HG02642 (cell line): ENCODE results near the gene TXNIP.

Source experiments
- ATAC-seq: cut with Tn5 transposase; IDR thresholded peaks from one replicate; pipeline ENCODE4 v1.9.1; 2021; ENCODE audit warnings: mild to moderate bottlenecking; ENCODE audit not compliant: unreplicated experiment, poor library complexity

Gene TXNIP

DNA sequence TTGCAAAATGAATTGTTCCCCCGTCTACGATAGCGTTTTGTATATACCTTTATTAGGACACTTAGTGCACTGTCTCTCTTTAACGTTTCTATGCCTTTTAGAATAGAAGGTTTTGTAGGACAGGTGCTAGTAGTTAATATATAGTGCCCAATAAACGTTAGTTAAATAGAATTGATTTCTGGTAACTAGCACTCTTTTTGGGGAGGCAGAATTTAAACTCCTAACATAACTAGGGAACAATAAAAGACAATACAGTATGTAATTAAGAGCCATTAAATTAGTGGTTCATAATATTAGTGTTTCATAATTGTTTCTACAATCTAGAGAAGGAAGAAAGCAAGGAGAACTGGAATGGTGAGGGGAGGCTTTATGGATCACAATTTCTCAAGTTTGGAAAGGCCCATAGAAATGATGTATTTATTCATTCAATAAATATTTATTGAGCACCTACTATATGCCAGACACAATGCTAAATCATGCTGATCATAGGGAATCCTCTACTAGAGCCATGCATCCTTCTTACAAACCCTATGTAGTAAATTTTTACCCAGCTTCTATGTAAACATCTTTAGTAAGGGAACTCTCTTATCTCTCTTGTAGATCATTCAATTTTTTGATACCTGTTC is 31.1 kb downstream of the TXNIP start:
- ATAC-seq: no peak

DNA sequence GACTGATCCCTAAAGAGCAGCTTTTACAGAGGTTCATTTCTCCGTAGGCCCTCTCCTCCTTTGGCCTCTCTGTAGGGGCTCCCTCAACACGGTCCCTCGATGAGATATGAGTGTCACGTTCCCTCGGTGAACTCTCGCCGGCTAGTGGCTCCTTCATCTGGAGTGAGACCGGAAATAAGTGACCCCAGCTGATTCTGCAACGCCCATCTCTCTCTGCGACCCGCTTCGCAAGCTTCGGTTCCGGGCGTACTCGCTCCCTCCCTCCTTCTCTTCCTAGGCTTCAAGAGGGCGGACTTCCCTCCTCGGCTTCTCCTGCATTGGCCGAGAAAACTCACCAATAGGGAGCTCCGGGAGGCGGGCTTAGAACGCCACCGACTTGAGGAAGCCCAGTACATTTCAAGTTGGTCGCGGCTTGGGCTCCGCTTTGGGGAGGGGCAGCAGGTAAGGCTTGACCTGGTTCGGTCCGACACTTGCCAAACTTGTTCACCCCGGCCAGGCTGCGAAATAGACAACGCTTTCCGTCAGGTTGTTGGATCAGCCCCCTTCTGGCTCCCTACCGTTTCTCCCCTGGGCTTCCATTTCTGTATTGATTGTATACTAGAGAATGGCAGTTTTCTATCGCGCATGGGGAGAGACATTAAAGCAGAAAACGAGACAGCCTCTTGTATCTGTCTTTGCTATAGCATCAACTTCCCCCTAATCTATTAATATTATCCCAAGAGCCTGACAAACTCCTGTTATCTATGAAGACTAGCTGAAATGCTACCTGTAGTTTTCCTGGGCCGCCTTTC is 31.9 kb downstream of the TXNIP start, which contains the start of the genes ANKRD34A and POLR3GL:
Gene ANKRD34A, minus strand, starts transcription at position 248 of the 791 bp plus-strand sequence. CDS start 2,816 bp downstream, outside the sequence.
Gene POLR3GL, plus strand, starts transcription at position 363 of the 791 bp plus-strand sequence. CDS start 10,176 bp downstream, outside the sequence.
- peak; percentile 93 for ATAC-seq

DNA sequence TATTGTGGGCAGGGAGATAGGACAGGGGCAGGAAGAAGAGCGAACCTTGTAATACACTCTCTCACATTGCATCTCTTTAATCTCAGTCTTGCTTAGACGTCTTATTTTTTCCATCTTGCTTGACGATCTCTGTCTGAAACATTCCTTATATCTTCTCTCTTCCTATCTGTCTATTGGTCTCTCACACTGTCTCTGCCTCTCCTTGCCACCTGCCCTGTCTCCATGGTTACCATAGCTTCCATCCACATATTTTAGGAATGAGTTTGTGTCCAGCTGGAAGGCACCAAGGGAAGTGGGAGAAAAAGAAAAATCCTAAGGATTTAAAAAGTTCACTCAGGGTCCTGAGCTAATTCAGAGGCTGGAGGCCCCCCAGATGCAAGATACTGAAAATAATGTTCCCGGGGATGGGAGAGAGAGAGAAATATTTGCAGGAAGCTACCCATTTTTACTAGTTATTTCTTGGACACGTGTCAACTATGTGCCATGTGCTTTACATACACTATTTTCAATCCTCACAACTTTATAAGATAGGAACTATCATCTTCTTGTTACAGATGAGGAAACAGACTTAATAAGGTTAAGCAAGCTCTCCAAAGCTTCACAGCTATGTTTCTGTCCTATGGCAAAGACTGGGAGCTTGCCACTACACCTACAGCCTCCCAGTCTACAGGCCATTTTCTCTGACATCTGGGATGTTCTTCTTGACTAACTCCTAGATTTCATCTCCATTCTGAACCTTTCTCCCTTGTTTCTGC is 32.9 kb downstream of the TXNIP start:
- ATAC-seq: no peak

- no peak for ATAC-seq
Measured at GRCh38 chr1:145962157-145963102, 33.9 kb downstream of the TXNIP start.

GRCh38 chr1:145961425-145962156 is 34.8 kb downstream of the TXNIP start:
- no peak for ATAC-seq

DNA sequence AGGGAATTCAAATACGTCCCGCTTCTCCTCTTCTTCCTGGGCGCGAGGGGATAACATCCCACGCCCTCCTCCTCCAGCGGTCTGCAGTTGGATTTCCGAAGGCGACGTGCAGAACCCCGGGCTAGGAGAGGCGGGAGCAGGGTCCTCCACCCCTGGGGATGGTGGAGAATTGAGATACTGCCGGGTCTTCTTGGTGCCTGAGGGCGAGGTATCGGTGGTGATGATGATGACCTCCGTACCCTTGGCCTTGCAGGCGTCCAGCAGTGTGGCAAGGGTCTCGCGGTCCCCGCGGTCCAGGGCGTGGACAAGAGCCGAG is 35.3 kb downstream of the TXNIP start:
- ATAC-seq: no peak

DNA sequence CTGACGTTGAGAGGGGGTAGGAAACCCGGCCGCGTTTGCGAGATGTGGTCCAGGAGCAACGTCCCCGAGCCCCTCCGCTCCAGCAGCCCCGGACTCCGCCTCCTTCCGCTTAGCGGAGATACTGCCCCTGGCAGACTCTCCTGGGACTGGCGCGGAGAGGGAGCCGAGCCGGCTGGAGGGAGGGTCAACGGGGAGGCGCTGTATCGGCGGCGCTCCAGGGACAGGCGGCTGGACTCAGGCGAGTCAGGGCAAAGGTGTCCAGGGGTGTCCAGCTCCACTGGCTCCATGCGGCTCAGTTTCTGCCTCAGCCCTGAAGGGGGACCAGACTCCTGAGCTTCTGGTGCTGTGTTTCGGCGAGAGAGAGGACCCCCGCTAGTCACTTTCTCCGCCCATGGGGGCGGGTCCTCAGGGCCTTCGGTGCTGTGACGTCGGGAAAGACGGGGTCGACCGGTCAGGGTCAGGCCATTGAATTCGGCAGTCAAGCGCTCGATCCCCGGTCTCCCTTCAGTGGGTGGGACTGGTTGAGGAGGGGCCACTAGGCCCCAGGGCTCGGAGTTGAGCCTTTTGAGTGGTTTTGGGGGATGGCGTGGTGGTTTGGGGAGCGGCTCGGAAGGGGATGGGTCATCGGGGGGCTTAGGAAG is 35.8 kb downstream of the TXNIP start:
- ATAC-seq: no peak

DNA sequence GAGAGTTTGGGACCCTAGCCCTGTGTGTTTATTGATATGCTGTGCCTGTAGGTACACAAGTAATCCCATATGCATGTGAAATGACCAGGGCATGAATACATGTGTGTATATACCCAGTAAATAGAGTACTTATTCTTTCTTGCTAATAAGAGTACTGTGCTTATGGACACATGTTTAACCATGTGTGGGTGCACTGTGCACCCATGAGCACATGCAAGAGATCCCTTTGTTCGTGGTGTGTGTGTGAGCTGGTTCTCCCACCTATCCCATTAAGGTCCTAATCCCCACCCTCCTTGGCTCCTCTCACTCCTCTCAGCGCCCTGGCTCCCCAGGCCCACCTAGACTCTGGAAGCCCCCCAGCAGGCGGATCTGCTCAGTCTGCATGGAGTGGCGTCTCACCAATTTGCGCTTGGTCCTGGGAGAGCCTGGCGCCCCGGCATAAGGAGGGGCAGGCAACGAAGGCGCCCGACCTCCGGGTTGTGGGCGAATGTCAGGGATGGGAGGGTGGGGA is 36.4 kb downstream of the TXNIP start:
- no peak for ATAC-seq

GRCh38 chr1:145959333-145959732 is 37.0 kb downstream of the TXNIP start:
- no peak for ATAC-seq

DNA sequence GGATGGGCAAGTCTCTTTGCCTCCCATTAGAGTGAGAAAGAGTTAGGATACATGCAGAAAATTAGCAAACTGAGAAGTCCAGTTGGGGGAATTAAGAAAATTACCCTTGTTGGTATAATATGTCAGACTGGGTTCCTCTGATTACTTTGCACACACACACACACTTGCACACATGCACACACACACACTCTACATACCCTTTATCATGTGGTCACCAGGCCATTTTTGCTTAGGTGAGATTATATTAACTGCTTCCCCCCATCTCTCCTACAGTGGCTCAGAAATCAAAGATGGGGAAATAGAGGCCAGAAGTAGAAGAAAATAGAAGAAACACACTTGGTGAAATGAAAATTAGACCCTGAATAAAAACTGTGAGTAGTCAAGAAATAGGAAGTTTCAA is 37.6 kb downstream of the TXNIP start:
- no peak for ATAC-seq

- ATAC-seq: peak; percentile 89
Measured at GRCh38 chr1:145957443-145958319, 38.7 kb downstream of the TXNIP start, which contains the start of gene LIX1L. Gene LIX1L (minus strand): TSS chr1:145958017. CDS start chr1:145957927, 90 bp downstream.

GRCh38 chr1:145956781-145957442 is 39.5 kb downstream of the TXNIP start:
- ATAC-seq: no peak

DNA sequence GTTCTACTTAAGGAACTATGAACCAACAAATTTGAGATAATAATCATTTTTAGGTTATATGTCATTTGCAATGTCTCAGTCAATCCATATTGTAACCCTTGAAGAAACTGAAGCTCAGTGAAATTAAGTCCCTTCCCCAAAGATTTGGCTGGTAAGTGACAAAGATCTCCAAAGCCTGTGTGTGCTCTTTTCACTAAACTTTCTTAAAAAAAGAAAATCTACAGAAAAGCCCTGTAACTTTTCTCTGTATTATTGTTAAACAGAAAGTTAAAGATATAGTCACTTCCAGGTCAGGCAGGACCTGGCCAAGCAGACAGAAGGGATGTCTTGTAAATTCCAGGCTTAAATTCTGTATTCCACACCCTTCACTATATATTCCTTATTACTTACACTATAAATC is 40.0 kb downstream of the TXNIP start:
- ATAC-seq: no peak

DNA sequence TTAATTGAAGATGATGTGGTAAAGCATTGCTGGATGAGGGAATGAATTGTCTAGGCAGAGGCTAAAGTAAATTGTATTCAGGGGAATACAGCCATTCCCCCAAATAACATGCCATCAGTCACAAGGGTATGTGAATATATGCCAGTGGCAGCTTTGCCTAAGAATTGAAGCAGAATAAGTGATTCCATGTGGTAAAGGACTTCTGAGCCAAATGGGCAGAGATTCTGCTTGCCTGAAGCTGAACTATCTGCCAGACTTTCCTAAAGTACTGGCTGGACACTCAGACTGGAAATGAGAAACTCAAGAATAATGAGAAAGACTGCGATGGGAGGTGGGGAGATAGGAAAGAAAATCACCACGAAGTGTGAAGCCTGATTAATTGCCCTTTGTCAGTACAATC is 40.9 kb downstream of the TXNIP start:
- no peak for ATAC-seq

- ATAC-seq: no peak
Measured at GRCh38 chr1:145953861-145954260, 42.5 kb downstream of the TXNIP start.

- no peak for ATAC-seq
Measured at GRCh38 chr1:145952903-145953302, 43.5 kb downstream of the TXNIP start.

DNA sequence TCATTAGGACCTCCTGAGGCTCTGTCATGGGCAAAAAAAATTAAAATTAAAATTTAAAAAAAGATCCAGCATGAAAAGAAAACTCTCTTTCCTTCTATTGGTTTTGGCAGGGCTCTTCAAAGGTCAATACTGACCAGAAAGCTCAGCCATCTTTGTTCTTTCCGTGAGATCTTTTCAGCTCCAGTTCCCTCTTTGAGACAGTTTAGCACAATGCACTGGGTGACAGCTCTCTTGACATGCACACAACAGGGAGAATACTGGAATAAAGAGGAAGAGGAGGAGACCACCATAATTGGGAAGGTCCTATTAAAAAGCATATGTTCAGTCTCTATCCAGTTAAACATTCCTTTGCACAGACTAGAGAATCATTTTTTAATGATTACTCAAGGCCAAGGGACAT is 44.9 kb downstream of the TXNIP start:
- no peak for ATAC-seq
